ENCODE measurements around the gene RFXAP. TPM values are rescaled to one million over a fixed set of nuclear protein-coding genes. Genes with fewer than 3 reads are reported as not detected.
A peak's percentile ranks its signal among the peaks of the same experiment; 100 is the strongest.

The RFXAP gene
- total RNA-seq, 1 donor from 2014 or later, result 0.96 TPM

DNA sequence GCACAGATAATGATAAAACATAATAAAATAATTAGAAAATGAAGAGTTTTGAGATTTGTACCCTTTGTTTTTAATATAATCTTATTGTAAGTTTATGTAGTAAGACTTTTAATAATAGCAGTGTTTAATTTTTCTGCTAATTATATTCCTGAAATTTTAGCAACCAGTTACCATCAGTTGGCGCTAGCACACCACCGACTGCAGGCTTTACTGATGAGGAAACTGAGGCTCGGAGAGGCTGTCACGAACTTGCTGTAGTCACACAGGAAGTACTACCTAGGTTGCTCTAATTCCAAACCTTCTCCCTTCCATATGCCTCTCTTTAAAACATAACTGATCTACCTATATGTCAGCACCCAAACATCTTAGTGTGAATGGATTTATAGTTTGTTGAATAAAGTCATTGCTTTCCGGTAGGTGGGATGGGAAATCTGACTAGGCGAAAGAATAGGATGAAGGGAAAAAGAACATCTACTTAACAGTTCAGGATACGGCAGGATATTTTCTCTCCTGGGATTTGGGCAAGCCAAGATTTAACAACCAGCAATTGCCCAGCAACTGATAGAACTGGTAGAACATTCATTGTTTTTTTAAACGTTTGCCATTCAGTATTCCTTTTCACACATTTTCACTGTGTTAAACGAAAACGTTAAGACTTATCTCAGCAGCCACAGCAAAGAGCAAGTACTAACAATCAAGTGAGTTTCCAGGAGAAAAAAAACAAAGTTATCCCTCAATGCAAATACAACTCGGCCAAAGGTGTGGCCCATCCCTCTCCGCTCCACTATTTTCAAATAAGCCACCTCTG is 822 bp upstream of the RFXAP start:
- DNase-seq (ENCODE audit: low spot score), result no peak

- peak; percentile 13 for DNase-seq (ENCODE audit: low spot score)
Measured at GRCh38 chr13:36819739-36820090, 693 bp downstream of the RFXAP start.

- no peak for DNase-seq (ENCODE audit: low spot score)
Measured at GRCh38 chr13:36820222-36820621, 1.2 kb downstream of the RFXAP start.

DNA sequence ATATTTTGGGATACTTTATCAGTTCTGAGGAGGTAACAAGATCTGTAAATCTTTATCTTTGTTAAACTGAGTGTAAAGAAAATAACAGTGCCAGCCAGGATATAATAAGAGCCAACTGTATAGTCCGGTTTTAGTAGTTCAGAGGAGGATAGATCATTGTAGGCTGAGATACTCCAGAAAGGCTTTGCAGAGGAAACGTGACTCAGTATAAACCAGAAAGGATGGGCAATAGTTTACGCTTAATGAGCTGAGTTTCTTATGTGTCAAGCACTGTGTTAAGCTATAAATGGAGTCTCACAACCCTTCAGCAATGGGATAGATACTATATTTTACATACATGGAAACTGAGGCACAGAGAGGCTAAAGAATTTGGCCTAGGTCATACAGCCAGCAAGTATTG is 3.8 kb downstream of the RFXAP start:
- DNase-seq (ENCODE audit: low spot score), result no peak

DNA sequence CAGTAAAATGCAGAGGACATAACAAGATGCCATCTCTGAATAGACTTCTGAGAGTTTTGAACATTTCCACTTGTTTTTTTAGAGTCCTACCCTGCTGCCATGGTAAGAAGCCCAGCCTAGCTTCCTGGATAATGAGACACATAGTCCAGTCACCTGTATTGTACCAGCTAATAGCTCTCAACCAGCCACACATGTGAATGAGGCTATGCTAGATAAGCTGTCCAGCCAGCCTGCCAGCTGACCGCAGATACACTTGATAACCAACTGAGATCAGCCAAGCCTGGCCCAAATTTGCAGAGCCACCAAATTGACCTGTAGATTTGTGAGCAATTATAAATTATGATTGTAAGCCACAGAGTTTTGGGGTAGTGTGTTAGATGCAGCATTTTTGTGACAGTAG is 10.7 kb downstream of the RFXAP start:
- DNase-seq (ENCODE audit: low spot score), result no peak

GRCh38 chr13:36831291-36831690 is 12.3 kb downstream of the RFXAP start:
- DNase-seq (ENCODE audit: low spot score), result no peak

DNA sequence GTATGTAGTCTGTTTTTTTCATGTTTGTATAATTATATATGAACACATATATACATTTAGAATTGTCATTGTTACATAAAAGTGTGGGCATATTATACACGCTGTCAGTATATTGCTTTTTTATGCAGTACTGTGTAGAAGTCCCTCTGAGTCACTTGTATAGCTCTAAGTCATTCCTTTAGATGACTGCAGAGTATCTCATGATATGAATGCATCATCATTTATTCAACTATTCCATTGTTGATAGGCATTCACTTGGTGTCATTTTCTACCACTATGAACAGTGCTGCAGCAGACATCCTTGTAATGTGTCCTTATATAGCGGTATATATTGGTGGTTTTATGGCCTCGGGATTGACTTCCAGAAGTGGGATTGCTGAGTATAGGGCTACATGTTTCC is 15.3 kb downstream of the RFXAP start:
- no peak for DNase-seq (ENCODE audit: low spot score)

GRCh38 chr13:36837354-36838092 is 18.5 kb downstream of the RFXAP start:
- DNase-seq (ENCODE audit: low spot score), result no peak

- DNase-seq (ENCODE audit: low spot score), result no peak
Measured at GRCh38 chr13:36839281-36839680, 20.3 kb downstream of the RFXAP start.

GRCh38 chr13:36839981-36840380 is 21.0 kb downstream of the RFXAP start:
- no peak for DNase-seq (ENCODE audit: low spot score)

- no peak for DNase-seq (ENCODE audit: low spot score)
Measured at GRCh38 chr13:36840718-36841250, 21.8 kb downstream of the RFXAP start.

- DNase-seq (ENCODE audit: low spot score), result no peak
Measured at GRCh38 chr13:36841391-36841790, 22.4 kb downstream of the RFXAP start.

GRCh38 chr13:36847606-36848005 is 28.6 kb downstream of the RFXAP start:
- no peak for DNase-seq (ENCODE audit: low spot score)

DNA sequence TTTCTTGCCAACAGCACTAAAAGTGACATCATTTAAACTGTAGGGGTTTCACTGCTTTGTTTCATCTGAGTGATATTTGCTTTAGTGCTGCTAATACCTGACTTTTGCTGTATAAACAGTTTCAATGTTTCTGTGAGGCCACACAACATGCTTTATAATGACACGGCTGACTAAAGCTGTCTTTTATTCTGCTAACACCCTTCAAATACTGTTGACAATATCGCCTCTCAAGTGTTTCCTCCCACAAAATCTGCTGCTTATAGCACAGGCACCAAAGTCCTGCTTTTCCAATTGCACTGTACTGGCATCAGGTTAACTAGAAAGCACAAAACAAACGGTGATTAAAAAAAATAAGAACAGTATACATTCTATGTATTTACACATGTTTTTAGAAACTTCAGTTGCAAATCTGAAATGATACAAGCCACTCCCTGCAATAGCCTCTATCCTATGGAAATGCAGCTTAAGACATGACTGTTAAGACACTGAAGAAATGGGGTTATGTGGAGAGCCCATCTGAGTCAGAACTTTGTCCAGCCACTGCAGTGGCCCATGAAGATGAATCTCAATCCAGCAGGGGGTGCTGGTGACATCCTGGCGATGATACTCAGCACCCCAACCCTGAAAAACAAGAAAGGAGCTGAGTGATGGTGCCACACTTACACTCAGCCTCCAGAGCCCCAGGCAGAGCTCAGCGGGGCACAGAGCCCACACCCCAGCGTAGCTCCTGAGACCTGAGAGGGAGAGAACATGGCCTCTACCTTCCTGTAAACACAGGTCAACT is 29.4 kb downstream of the RFXAP start:
- DNase-seq (ENCODE audit: low spot score), result no peak

GRCh38 chr13:36850790-36851438 is 31.9 kb downstream of the RFXAP start:
- no peak for DNase-seq (ENCODE audit: low spot score)

DNA sequence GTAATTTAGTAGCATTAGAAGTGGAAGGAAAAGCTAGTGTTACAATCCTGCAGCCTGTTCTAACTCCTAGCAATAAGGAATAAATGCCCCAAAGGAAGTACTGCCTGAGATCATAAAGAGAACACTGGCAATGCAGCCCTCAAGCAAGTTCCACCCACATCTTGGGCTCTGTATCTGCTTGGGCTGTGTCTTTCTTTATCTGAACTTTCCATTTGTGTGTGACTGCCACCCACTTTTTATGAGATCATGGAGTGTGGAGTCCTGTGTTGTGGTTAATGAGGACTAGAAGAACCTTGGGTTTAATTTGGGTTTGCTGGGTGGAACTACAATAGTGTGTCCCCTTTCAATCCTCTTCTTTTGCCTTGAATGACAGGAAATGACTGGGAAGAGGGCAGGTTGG is 38.2 kb downstream of the RFXAP start:
- no peak for DNase-seq (ENCODE audit: low spot score)

DNA sequence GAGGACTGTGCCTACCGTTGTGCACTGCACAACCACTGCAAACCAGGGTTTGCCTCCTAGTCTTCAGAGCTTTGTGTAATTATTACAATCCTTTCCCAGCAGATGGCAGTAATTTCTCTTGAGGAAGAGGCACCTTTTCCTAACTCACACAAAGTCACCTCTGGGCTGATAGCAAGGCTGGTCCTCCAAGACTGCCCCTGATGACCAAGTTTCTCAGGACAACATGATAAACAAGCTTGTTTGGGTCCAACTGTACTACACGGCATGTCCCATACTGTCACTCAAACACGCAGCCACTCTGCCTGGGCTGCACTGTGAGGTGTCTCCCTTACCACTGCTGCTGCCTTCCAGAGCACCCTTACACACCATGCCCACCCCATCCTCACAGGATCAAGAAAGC is 39.3 kb downstream of the RFXAP start:
- DNase-seq (ENCODE audit: low spot score), result peak; percentile 74

GRCh38 chr13:36859259-36859658 is 40.2 kb downstream of the RFXAP start:
- DNase-seq (ENCODE audit: low spot score), result no peak

- DNase-seq (ENCODE audit: low spot score), result peak; percentile 39
Measured at GRCh38 chr13:36862002-36862685, 43.1 kb downstream of the RFXAP start.

DNA sequence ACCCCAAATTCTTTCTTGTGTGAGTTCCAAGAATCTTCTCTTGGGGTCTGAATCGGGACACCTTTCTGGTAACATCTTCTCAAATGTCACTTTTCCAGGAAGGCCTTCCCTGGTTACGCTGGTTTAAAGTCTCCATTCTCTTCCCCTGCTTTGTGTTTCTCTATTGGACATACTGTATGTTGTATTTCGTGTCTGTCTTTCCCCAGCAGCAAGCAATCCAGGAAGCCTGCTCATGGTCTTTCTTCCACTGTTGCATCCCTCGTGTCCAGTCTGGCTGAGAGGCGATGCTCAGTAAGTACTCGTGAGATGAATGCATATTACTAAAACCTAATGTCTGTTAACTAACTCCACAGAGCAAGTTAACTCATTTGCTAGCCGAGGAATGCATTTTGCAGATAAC is 43.7 kb downstream of the RFXAP start:
- DNase-seq (ENCODE audit: low spot score), result no peak

- no peak for DNase-seq (ENCODE audit: low spot score)
Measured at GRCh38 chr13:36865265-36865664, 46.2 kb downstream of the RFXAP start.
